Right cardiac atrium (tissue), 5 donors: ENCODE measurements around the gene KIAA1210. TPM values are rescaled to one million over a fixed set of nuclear protein-coding genes. Genes with fewer than 3 reads are reported as not detected.

Source experiments
- ATAC-seq, 2 donors: fragments of 200-7000 bp; cut with Tn5 transposase; one replicate each; pipeline versions ENCODE4 v1.8.0 to v1.9.1; 2020; ENCODE audit warnings: moderate library complexity in 2 of 2, mild to moderate bottlenecking in 1 of 2
- DNase-seq, 3 donors: peaks; one replicate each; pipeline ENCODE4 v3.0.0-alpha.2; 2020
- H3K27ac ChIP-seq: one replicate; pipeline ENCODE4 v1.5.1; 2013; ENCODE audit warnings: mild to moderate bottlenecking, low read length, control low read depth, moderate library complexity
- H3K27me3 ChIP-seq: one replicate; pipeline ENCODE4 v1.6.1; 2013; ENCODE audit not compliant: control insufficient read depth, insufficient read depth
- H3K4me1 ChIP-seq: one replicate; pipeline ENCODE4 v1.6.1; 2013; ENCODE audit warnings: low read length; ENCODE audit not compliant: control insufficient read depth, insufficient read depth
- H3K4me3 ChIP-seq: one replicate; pipeline ENCODE4 v1.5.1; 2013; ENCODE audit warnings: low read length, control low read depth
- H3K9me3 ChIP-seq: one replicate; pipeline ENCODE4 v1.6.1; 2013; ENCODE audit warnings: low read length; ENCODE audit not compliant: control insufficient read depth
- WGBS: extraction: QIAGEN DNeasy Blood & Tissue Kit; methylation state at CpG from one replicate; pipeline ENCODE4 v1.1.7; 2013; 5-methylcytosine and 5-hydroxymethylcytosine counted together
- intact Hi-C, 4 donors: fragments of 100-400 bp; cut with DNase I; formaldehyde crosslinking; loops; one replicate each; pipeline versions ENCODE4 v1.11.0 to v1.14.0; 2022 to 2023
- polyA plus RNA-seq: library from polyadenylated mRNA; stranded (reverse); fragments of 200-250 nt; gene quantifications from one replicate; pipeline ENCODE4 v1.2.3, GENCODE V29; 2013
- total RNA-seq, 4 donors: library from RNA; stranded (reverse); fragmentation: NEBNext Ultra II Directional; extraction: Animal tissue kit (Norgen Biotek cat#: 25700); gene quantifications; one replicate each; pipeline ENCODE4 v1.2.1, GENCODE V29; 2021
- donor health status: healthy with polysubstance abuse.
- donor health status: DM: no; HTN: yes; CAD: no.
- donor health status: DM: no; HTN: no; CAD: no.
- donor health status: DM: no; HTN: yes; CAD: no; lungs with severe emphysema.
- donor health status: DM: yes; HTN: yes; CAD: no.

Gene KIAA1210
- total and polyA plus RNA-seq, 5 donors = 0.02 to 0.17 (median 0.09) TPM; not detected in 1

- Histone ChIP-seq H3K4me1 (no peaks in the 10 kb centered on the region), H3K9me3 (no peaks in the 10 kb centered on the region), H3K27me3 (no peaks in the 10 kb centered on the region), H3K27ac (no peak overlapping the region), H3K4me3 (no peak overlapping the region)
- intact Hi-C loops = no loop called here
- DNase-seq = no peak
- 50% methylated on average over 2 of the region's 2 CpGs for WGBS
- no peak for ATAC-seq
Observed at GRCh38 chrX:119134466-119134865, 6.9 kb upstream of the KIAA1210 start.

- intact Hi-C loops = no loop called here
- no peaks in the 10 kb centered on the region for H3K9me3 ChIP-seq
- H3K4me3 ChIP-seq = no peak overlapping the region
- WGBS = 86% methylated on average over 5 of the region's 5 CpGs
- no peak overlapping the region for H3K27ac ChIP-seq
- no peaks in the 10 kb centered on the region for H3K4me1 ChIP-seq
- DNase-seq (no peak), ATAC-seq (no peak)
- no peaks in the 10 kb centered on the region for H3K27me3 ChIP-seq
Observed at GRCh38 chrX:119132961-119133360, 5.3 kb upstream of the KIAA1210 start.

DNA sequence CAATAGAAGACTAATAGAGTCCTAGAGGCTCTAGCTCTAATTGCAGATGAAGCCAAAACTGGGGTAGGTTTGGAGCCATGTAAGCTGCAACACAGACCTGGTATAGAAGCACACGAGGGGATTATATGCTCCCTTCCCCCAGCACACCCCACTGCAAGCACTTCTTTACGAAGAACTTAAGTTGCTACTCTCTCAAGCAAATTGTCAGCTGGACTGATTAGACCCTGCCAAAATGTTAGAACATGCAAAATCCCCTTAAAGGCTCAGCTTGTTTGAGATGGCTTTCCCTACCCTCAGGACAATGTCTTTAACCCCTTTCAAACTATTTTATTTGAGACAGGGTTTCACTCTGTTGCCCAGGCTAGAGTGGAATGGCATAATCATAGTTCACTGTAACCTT lies 4.7 kb upstream of the KIAA1210 start:
- ATAC-seq (no peak), DNase-seq (no peak)
- 30% methylated on average over 2 of the region's 2 CpGs for WGBS
- Histone ChIP-seq H3K27me3 (no peaks in the 10 kb centered on the region), H3K27ac (no peak overlapping the region), H3K4me1 (no peaks in the 10 kb centered on the region), H3K4me3 (no peak overlapping the region), H3K9me3 (no peaks in the 10 kb centered on the region)
- intact Hi-C loops = no loop called here

GRCh38 chrX:119130911-119131310 lies 3.3 kb upstream of the KIAA1210 start:
- no peaks in the 10 kb centered on the region for H3K27me3 ChIP-seq
- intact Hi-C loops = no loop called here
- ATAC-seq (no peak), DNase-seq (no peak)
- H3K9me3 ChIP-seq = no peaks in the 10 kb centered on the region
- 83% methylated on average over 2 of the region's 2 CpGs for WGBS
- H3K4me3 ChIP-seq = no peak overlapping the region
- H3K4me1 ChIP-seq = no peaks in the 10 kb centered on the region
- no peak overlapping the region for H3K27ac ChIP-seq

GRCh38 chrX:119121341-119121740 lies 6.3 kb downstream of the KIAA1210 start:
- ATAC-seq (peak in 1 of 2 donors; percentile 55), DNase-seq (no peak)
- no peaks in the 10 kb centered on the region for H3K27me3 ChIP-seq
- H3K4me1 ChIP-seq = no peaks in the 10 kb centered on the region
- intact Hi-C loops = no loop called here
- no peak overlapping the region for H3K27ac ChIP-seq
- no peaks in the 10 kb centered on the region for H3K9me3 ChIP-seq
- 68% methylated on average over 1 of the region's 1 CpG for WGBS
- H3K4me3 ChIP-seq = no peak overlapping the region

DNA sequence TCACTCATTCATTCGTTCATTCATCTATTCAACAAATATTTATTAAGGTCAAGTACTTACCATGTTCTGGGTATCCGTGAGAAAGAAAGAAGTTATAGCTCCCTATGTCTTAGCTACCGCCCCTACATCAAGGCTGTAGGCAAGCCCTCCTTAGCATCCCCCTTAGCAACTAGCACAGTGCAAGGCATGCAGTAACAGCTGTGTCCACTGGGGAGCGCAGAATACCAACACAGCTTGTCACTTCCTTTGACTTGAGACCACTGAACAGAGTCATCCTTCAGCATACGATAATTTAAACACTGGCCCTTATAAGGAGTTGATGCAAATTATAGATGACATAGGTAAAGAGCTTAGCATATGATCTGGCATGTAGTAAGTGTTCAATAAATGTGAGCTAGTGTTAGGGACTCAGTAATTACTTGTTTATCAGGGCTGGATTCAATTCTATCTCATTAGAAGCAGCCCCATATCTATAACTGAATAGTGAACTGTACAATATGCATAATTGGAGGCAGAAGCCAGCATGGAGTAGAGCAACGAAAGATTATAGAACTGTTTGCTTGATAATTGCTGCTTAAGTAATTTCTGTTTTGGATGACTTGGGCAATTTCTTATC lies 8.7 kb downstream of the KIAA1210 start:
- Histone ChIP-seq H3K4me3 (no peak overlapping the region), H3K9me3 (no peaks in the 10 kb centered on the region), H3K27me3 (no peaks in the 10 kb centered on the region), H3K4me1 (no peaks in the 10 kb centered on the region), H3K27ac (no peak overlapping the region)
- WGBS = 11% methylated on average over 6 of the region's 6 CpGs
- peak; percentile 43 to 75 (median 49) for DNase-seq
- intact Hi-C loops = no loop called here
- ATAC-seq = peak in 1 of 2 donors; percentile 74

- no peak overlapping the region for H3K4me3 ChIP-seq
- H3K4me1 ChIP-seq = no peaks in the 10 kb centered on the region
- intact Hi-C loops = no loop called here
- no peak overlapping the region for H3K27ac ChIP-seq
- H3K9me3 ChIP-seq = no peaks in the 10 kb centered on the region
- H3K27me3 ChIP-seq = no peaks in the 10 kb centered on the region
- DNase-seq (no peak), ATAC-seq (no peak)
Observed at GRCh38 chrX:119107206-119107605, 20.4 kb downstream of the KIAA1210 start.

- Histone ChIP-seq H3K27ac (no peak overlapping the region), H3K4me1 (no peaks in the 10 kb centered on the region), H3K4me3 (no peak overlapping the region), H3K27me3 (no peaks in the 10 kb centered on the region), H3K9me3 (no peaks in the 10 kb centered on the region)
- ATAC-seq (no peak), DNase-seq (no peak)
- intact Hi-C loops = no loop called here
Observed at GRCh38 chrX:119105826-119106225, 21.8 kb downstream of the KIAA1210 start.

- H3K9me3 ChIP-seq = no peaks in the 10 kb centered on the region
- intact Hi-C loops = no loop called here
Observed at GRCh38 chrX:119101168-119101567, 26.4 kb downstream of the KIAA1210 start.

GRCh38 chrX:119095936-119096335 lies 31.7 kb downstream of the KIAA1210 start:
- no peak for DNase-seq
- Histone ChIP-seq H3K4me3 (no peak overlapping the region), H3K9me3 (no peaks in the 10 kb centered on the region), H3K4me1 (no peaks in the 10 kb centered on the region), H3K27me3 (no peaks in the 10 kb centered on the region), H3K27ac (no peak overlapping the region)
- no peak for ATAC-seq
- intact Hi-C loops = no loop called here

More at GRCh38 chrX:119101168-119101567, 26.4 kb downstream of the KIAA1210 start:
- Histone ChIP-seq H3K27ac (no peak overlapping the region), H3K4me3 (no peak overlapping the region), H3K27me3 (no peaks in the 10 kb centered on the region), H3K4me1 (no peaks in the 10 kb centered on the region)
- DNase-seq (no peak), ATAC-seq (no peak)
- WGBS = 86% methylated on average over 1 of the region's 1 CpG

- H3K27ac ChIP-seq = no peak overlapping the region
- no peak overlapping the region for H3K4me3 ChIP-seq
- DNase-seq = no peak
- intact Hi-C loops = no loop called here
- no peak for ATAC-seq
- H3K4me1 ChIP-seq = no peaks in the 10 kb centered on the region
- H3K9me3 ChIP-seq = no peaks in the 10 kb centered on the region
- no peaks in the 10 kb centered on the region for H3K27me3 ChIP-seq
- WGBS = 81% methylated on average over 3 of the region's 3 CpGs
Observed at GRCh38 chrX:119094819-119095218, 32.8 kb downstream of the KIAA1210 start.
